ENCODE measurements around the gene RBMS2. TPM values are rescaled to one million over a fixed set of nuclear protein-coding genes. Genes with fewer than 3 reads are reported as not detected.

RBMS2 gene
- polyA plus RNA-seq, 1 of the 3 experiments (the other 2 are of a cell fraction), result 8.9 TPM

DNA sequence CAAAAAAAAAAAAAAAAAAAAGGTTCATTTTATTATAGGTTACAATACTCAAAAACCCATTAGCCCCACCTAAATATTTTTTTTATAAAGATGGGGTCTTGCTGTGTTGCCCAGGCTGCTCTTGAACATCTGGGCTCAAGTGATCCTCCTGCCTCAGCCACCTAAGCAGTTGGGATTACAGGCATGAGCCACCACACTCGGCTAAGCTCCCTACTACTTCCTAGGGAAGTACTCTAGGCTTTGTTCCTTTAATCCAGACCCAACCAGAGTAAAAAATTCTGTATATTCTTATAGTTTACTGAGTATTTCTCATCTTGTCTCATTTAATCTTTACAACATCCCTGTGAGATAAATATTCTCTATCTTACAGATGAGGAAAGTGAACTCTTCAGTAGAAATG lies 50.7 kb downstream of the RBMS2 start:
- no peaks in the 10 kb centered on the region for H3K27me3 ChIP-seq (ENCODE audit: insufficient read depth)
- no peaks in the 10 kb centered on the region for H3K9me2 ChIP-seq
- no peak for TF ChIP-seq FOSL2 (IDR thresholded peaks at IDR 0.05; ENCODE audit: borderline replicate concordance, low read depth)
- TF ChIP-seq MAX (IDR thresholded peaks at IDR 0.05; ENCODE audit: low read depth), result no peak
- TF ChIP-seq IRF3 (IDR thresholded peaks at IDR 0.05; ENCODE audit: low read depth, low read length), result no peak
- TF ChIP-seq YY1 (IDR thresholded peaks at IDR 0.05; ENCODE audit: low read depth), result no peak
- TF ChIP-seq POLR2AphosphoS5 (IDR thresholded peaks at IDR 0.05; ENCODE audit: low read depth, low read length), result no peak
- no peak for TF ChIP-seq EP300 (IDR thresholded peaks at IDR 0.05; ENCODE audit: borderline replicate concordance in 1 of 2, low read depth in 1 of 2, low read length in 1 of 2)
- no peak for TF ChIP-seq NRF1 (IDR thresholded peaks at IDR 0.05; ENCODE audit: low read depth, low read length)
- no peak for TF ChIP-seq ZBTB33 (IDR thresholded peaks at IDR 0.05; ENCODE audit: borderline replicate concordance, low read depth)
- TF ChIP-seq, protein P1, sequence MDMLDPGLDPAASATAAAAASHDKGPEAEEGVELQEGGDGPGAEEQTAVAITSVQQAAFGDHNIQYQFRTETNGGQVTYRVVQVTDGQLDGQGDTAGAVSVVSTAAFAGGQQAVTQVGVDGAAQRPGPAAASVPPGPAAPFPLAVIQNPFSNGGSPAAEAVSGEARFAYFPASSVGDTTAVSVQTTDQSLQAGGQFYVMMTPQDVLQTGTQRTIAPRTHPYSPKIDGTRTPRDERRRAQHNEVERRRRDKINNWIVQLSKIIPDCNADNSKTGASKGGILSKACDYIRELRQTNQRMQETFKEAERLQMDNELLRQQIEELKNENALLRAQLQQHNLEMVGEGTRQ (IDR thresholded peaks at IDR 0.05; ENCODE audit: borderline replicate concordance, low read depth, low read length), result no peak
- TF ChIP-seq PBX3 (IDR thresholded peaks at IDR 0.05), result no peak
- no peak for TF ChIP-seq FOXJ3 (CRISPR knock-in tag; IDR thresholded peaks at IDR 0.05)
- TF ChIP-seq MXI1 (IDR thresholded peaks at IDR 0.05; ENCODE audit: low read depth, low read length), result no peak
- no peak for TF ChIP-seq RCOR1 (IDR thresholded peaks at IDR 0.05; ENCODE audit: low read length)
- TF ChIP-seq GABPA (IDR thresholded peaks at IDR 0.05; ENCODE audit: low read depth), result no peak
- no peak for TF ChIP-seq SMC3 (IDR thresholded peaks at IDR 0.05; ENCODE audit: low read depth, low read length)
- no peak for TF ChIP-seq NFIC (IDR thresholded peaks at IDR 0.05; ENCODE audit: borderline replicate concordance)
- no peak for TF ChIP-seq TCF12 (IDR thresholded peaks at IDR 0.05)
- H3K4me3 ChIP-seq (ENCODE audit: low read depth in 2 of 2, low read length in 1 of 2), result no peak overlapping the region
- no peaks in the 10 kb centered on the region for H3K9me3 ChIP-seq
- 0 out of 4 replicates have a peak, but pooled peaks cover 0 to 5% of the 10 kb centered on the region in 2 experiments for H3K4me1 ChIP-seq (ENCODE audit: control insufficient read depth in 1 of 2, insufficient read depth in 2 of 2, low read depth in 1 of 2, low read length in 1 of 2)
- H3K36me3 ChIP-seq (replicated peaks in 1 of 2; ENCODE audit: control insufficient read depth in 1 of 2, insufficient read depth in 2 of 2, low read length in 1 of 2), result peaks cover 8 to 28% of the 10 kb centered on the region in 2 experiments
- peaks cover 9% of the 10 kb centered on the region; the same call in 1 of the 2 replicates for H3K79me2 ChIP-seq (ENCODE audit: insufficient read depth)
- WGBS (ENCODE audit: low lambda C conversion rate), result 91% methylated on average over 1 of the region's 1 CpG
- H2AFZ ChIP-seq (ENCODE audit: low read depth), result no peak overlapping the region
- ChIA-PET POLR2A (interaction anchor here (0.6 kb wide), 1 partner anchor 99 kb away, joined by 8 read pairs; no protein-coding TSS in a partner anchor), CTCF (interaction anchor here (1.0 to 3.7 kb wide), 7 partner anchors 32 to 65 kb away, joined by 3 to 40 read pairs (median 4); no protein-coding TSS in a partner anchor)
- H3K9ac ChIP-seq, result no peak overlapping the region
- H3K4me2 ChIP-seq, result no peak overlapping the region
- H3F3A ChIP-seq (replicated peaks; ENCODE audit: insufficient read depth), result peaks cover 12% of the 10 kb centered on the region
- DNase-seq, result no peak
- no peak overlapping the region for H3K27ac ChIP-seq (ENCODE audit: low read depth in 2 of 2, low read length in 1 of 2)
- H4K20me1 ChIP-seq (ENCODE audit: insufficient read depth), result no peaks in the 10 kb centered on the region
